ENCODE measurements around the gene BCAN.

BCAN gene

DNA sequence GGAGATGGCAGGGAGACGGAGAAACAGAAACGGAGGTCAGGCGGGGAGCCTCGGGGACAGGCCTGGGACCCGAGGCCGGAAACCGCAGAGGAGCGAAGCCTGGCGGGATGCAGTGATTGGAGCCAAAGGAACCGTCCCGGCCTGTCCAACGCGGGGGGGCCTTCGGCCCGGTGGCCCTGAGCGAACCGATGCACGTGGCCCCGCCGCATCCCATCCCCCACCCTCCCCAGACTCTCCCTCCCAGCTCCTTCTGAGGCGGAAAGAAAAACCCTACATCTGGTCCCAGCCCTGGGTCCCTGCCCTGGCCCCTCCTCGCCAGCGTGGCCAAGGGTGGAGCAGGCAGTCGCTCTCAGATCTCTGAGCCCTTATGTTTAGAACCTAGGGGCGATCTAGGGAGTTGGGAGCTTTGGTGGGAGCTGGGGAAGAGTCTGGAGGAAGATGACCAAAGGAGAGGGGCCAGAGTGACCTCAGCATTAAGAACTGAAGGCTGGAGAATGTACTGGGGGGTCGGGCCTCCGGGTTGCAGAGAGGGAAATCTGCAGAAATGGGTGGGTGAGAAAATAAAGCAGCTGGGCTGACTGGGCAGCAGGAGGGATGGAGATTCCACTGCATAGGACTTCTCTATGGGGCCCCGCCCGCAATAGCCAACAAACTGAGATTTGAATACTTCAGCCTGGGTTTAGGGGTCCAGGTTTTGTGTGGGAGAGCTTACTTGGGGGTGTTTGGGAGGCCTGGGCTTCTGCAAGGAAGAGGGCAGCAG lies 64.9 kb downstream of the BCAN start:
- Histone ChIP-seq H3K36me3 (no peaks in the 10 kb centered on the region), H3K4me1 (peaks cover 60% of the 10 kb centered on the region), H3K27me3 (peaks cover 7% of the 10 kb centered on the region), H3K4me3 (ENCODE audit: low read depth, low read length) (peak overlapping the region; percentile 62), H3K9me3 (no peaks in the 10 kb centered on the region)
- TF ChIP-seq, protein P1, sequence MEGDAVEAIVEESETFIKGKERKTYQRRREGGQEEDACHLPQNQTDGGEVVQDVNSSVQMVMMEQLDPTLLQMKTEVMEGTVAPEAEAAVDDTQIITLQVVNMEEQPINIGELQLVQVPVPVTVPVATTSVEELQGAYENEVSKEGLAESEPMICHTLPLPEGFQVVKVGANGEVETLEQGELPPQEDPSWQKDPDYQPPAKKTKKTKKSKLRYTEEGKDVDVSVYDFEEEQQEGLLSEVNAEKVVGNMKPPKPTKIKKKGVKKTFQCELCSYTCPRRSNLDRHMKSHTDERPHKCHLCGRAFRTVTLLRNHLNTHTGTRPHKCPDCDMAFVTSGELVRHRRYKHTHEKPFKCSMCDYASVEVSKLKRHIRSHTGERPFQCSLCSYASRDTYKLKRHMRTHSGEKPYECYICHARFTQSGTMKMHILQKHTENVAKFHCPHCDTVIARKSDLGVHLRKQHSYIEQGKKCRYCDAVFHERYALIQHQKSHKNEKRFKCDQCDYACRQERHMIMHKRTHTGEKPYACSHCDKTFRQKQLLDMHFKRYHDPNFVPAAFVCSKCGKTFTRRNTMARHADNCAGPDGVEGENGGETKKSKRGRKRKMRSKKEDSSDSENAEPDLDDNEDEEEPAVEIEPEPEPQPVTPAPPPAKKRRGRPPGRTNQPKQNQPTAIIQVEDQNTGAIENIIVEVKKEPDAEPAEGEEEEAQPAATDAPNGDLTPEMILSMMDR (IDR thresholded peaks at IDR 0.05; ENCODE audit: low read depth, low read length): no peak
- peak; percentile 40 for DNase-seq

- TF ChIP-seq, protein P1 (IDR thresholded peaks at IDR 0.05; ENCODE audit: low read depth, low read length): no peak
- H3K36me3 ChIP-seq: no peaks in the 10 kb centered on the region
- peaks cover 68% of the 10 kb centered on the region for H3K4me1 ChIP-seq
- no peaks in the 10 kb centered on the region for H3K9me3 ChIP-seq
- no peak overlapping the region for H3K4me3 ChIP-seq (ENCODE audit: low read depth, low read length)
- peaks cover 7% of the 10 kb centered on the region for H3K27me3 ChIP-seq
- DNase-seq: no peak
Measured at GRCh38 chr1:156707417-156708217, 65.7 kb downstream of the BCAN start.

DNA sequence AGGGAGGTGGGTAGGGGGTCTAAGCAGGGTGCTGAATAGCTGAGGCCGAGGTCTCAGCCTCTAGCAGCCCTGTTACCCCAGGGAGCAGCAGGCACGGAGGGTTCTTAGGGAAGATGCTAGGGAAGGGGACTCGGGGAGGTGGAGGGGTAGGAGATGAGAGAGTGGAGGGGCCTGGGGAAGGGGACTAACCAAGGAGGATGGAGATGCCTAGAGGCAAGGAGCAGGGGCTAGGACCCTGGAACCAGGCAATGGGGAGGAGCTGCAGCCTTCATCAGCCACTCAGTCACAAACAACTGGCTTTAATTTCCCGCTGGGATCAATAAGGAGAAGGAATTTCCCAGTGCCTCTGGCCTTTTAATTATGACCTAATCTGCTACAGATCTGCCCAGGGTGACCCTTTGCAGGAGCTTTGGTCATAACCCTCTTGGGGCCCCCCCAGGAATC lies 66.3 kb downstream of the BCAN start:
- Histone ChIP-seq H3K27me3 (peaks cover 7% of the 10 kb centered on the region), H3K9me3 (no peaks in the 10 kb centered on the region), H3K36me3 (no peaks in the 10 kb centered on the region), H3K4me3 (ENCODE audit: low read depth, low read length) (no peak overlapping the region), H3K4me1 (peaks cover 70% of the 10 kb centered on the region)
- no peak for DNase-seq
- TF ChIP-seq, protein P1 (IDR thresholded peaks at IDR 0.05; ENCODE audit: low read depth, low read length): no peak

DNA sequence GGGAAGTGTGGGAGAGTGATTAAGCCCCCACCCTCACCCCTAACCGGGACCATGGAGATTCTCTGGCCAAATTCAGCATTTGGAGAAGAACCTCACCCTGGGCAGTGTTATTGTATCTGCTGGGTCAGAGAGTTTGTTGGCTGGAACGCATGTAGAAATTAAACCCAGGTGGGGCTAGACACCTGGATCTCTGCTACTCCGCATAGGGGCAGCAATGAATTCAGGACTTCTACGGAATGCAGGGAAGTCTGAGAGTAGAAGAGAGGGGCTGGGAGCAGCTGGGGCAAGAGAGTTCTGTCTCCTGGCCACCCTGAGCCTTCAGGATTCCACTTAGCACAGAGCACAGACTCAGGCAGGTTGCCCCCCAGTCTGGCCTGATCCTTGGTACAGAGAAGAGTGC lies 67.1 kb downstream of the BCAN start:
- Histone ChIP-seq H3K9me3 (no peaks in the 10 kb centered on the region), H3K4me3 (ENCODE audit: low read depth, low read length) (no peak overlapping the region), H3K4me1 (peaks cover 62% of the 10 kb centered on the region), H3K36me3 (no peaks in the 10 kb centered on the region), H3K27me3 (peaks cover 7% of the 10 kb centered on the region)
- DNase-seq: no peak
- TF ChIP-seq, protein P1 (IDR thresholded peaks at IDR 0.05; ENCODE audit: low read depth, low read length): no peak
